ENCODE data around the gene NQO2.

DNA sequence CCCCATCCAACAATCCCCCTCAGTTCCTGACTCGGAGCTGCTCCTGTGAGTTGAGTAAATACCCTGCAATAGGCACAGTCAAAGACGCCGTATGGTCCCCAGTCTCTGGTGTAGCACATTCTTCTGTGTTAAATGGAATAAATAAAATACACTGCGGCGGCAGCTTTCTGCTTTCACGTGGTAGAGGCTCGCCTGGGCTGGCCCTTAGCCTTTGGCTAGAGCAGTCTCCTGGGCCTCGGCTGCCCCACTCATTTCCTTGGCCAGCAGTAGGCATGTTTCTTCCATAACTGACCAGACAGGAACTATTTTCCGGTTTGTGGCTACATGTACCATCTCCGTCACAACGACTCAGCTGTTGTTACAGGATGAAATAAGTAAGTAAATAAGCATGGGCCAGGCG, 49.0 kb upstream of the NQO2 start:
- TF ChIP-seq YY1 (IDR thresholded peaks at IDR 0.05; ENCODE audit: low read depth) (no peak), MEF2A (IDR thresholded peaks at IDR 0.05; ENCODE audit: borderline replicate concordance, low read depth) (no peak), PBX3 (IDR thresholded peaks at IDR 0.05) (no peak), CTCF (IDR thresholded peaks at IDR 0.05) (no peak), RFX5 (IDR thresholded peaks at IDR 0.05; ENCODE audit: low read length) (no peak), TAF1 (IDR thresholded peaks at IDR 0.05; ENCODE audit: borderline replicate concordance, low read depth, low read length) (no peak), JUND (IDR thresholded peaks at IDR 0.05) (no peak)
- TF ChIP-seq, protein P1, sequence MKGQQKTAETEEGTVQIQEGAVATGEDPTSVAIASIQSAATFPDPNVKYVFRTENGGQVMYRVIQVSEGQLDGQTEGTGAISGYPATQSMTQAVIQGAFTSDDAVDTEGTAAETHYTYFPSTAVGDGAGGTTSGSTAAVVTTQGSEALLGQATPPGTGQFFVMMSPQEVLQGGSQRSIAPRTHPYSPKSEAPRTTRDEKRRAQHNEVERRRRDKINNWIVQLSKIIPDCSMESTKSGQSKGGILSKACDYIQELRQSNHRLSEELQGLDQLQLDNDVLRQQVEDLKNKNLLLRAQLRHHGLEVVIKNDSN (IDR thresholded peaks at IDR 0.05; ENCODE audit: borderline replicate concordance, low read depth): no peak
